Stimulated activated naive B cell treated with anti-CD40 and anti-IgM and Interleukin-4, amounts not matched to agents 10 μg/mL and 1 μg/mL and 100 μg/mL, for 72 hours (primary cell): ENCODE data around the gene ACP7.

Experiments used
- ATAC-seq, 2 donors: fragments of 150-1000 bp; cut with Tn5 transposase; replicated peaks; 2 replicates each; pipeline ENCODE4 v1.10.0; 2021; ENCODE audit warnings: moderate library complexity in 1 of 2
- DNase-seq: peaks from one replicate; pipeline ENCODE4 v3.0.0; 2021
- H3K27ac Mint-ChIP-seq: one replicate; pipeline ENCODE4 v1.8.0; 2022; ENCODE audit warnings: mild to moderate bottlenecking, mixed read lengths
- H3K27me3 Mint-ChIP-seq, 2 donors: one replicate each; pipeline ENCODE4 v1.8.0; 2022; ENCODE audit warnings: mixed read lengths in 2 of 2
- H3K36me3 Mint-ChIP-seq, 2 donors: one replicate each; pipeline ENCODE4 v1.8.0; 2022; ENCODE audit warnings: mixed read lengths in 2 of 2, mild to moderate bottlenecking in 1 of 2
- H3K4me1 Mint-ChIP-seq, 2 donors: one replicate each; pipeline ENCODE4 v1.8.0; 2022; ENCODE audit warnings: mixed read lengths in 2 of 2, mild to moderate bottlenecking in 1 of 2
- H3K4me3 Mint-ChIP-seq, 2 donors: one replicate each; pipeline ENCODE4 v1.8.0; 2022; ENCODE audit warnings: mild to moderate bottlenecking in 2 of 2, mixed read lengths in 2 of 2, moderate library complexity in 1 of 2
- H3K9me3 Mint-ChIP-seq, 2 donors: one replicate each; pipeline ENCODE4 v1.8.0; 2022; ENCODE audit warnings: mixed read lengths in 2 of 2, mild to moderate bottlenecking in 1 of 2

ACP7 gene

DNA sequence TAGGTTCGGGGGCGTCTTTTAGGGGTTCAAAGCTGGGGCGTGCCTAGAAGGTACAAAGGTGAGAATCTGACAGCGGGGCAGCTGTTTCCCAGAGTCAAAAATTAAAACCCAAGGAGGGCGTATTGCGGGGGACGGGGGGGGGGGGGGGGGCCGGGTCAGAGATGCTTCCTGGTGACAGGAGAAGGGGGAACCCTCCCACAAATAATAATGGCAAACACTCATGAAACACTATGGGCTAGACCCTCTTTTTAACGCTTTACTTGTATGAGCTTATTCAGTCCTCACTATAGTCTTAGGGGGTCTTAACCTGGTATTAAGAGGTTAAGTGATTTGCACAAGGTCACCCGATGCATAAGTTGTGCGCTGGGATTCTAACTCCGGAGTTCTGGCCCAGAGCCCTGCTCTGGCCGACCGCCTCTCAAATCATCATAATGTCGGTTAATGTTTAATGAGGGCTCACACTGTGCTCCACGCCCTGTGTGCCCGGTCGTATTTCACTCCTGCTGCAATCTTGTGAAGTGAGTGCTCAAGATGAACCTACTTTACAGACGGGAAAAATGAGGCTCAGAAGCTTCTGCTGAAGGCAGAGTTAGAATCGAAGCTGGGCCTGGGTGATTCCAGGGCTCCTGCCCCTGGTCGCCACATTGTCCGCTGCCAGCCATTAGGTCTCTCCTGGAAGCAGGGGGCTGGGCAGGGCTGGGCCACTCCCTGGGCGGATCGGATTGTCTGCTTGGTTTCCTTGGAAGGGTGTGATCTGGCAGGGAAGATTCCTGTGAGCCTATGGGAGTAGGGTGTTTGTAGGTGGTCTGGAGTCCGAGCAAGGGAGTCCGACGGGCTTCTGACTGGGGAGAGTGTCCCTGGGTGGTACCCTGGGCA lies 42.4 kb downstream of the ACP7 start:
- Mint-ChIP-seq H3K36me3 (no peaks in the 10 kb centered on the region), H3K27me3 (peaks cover 0 to 4% of the 10 kb centered on the region in 2 donors), H3K9me3 (no peaks in the 10 kb centered on the region), H3K4me1 (peaks cover 48 to 77% of the 10 kb centered on the region in 2 donors), H3K27ac (peak overlapping the region; percentile 94), H3K4me3 (peak overlapping the region; percentile 84 to 94)
- no peak for ATAC-seq
- DNase-seq, result no peak

DNA sequence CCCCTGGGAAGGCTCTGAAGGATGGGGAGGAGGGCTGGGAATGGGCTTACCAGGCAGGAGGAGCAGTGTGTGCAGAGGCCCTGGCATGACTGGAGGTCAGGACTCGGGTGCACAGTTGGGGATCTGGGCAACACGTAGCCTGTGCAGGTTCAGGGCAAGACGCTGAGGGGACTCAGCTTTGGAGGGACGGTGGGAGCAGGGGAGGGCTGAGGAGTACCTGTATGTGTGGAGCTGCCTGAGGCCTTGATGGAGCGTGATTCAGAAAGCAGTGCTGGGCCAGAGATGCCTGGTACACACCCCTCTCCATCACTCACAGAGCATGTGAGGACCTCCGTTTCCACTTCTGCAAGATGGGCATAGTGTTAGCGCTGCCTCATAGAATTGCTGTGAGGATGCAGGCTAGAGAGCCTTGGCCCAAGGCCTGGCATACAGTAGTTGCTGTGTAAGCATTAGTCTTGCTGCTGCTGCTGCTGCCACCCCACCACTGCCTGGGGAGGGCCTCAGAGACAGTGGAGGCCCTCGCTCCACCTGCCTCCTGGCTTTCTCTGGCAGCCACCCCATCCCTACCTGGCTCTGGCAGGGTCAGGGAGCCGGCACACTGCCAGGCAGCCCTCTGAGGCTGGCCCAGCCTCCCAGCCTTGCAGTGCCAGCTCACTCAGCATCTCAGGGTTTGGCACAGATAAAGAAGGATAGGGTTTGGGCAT lies 43.8 kb downstream of the ACP7 start:
- no peaks in the 10 kb centered on the region for H3K9me3 Mint-ChIP-seq
- H3K36me3 Mint-ChIP-seq, result no peaks in the 10 kb centered on the region

GRCh38 chr19:39128516-39129079 lies 44.4 kb downstream of the ACP7 start:
- no peaks in the 10 kb centered on the region for H3K27me3 Mint-ChIP-seq
- H3K4me3 Mint-ChIP-seq, result no peak overlapping the region
- no peaks in the 10 kb centered on the region for H3K9me3 Mint-ChIP-seq
- DNase-seq (no peak), ATAC-seq (no peak)
- H3K27ac Mint-ChIP-seq, result no peak overlapping the region
- no peaks in the 10 kb centered on the region for H3K36me3 Mint-ChIP-seq
- peaks cover 58 to 84% of the 10 kb centered on the region in 2 donors for H3K4me1 Mint-ChIP-seq

More for the DNA sequence above, 43.8 kb downstream of the ACP7 start:
- no peak for DNase-seq
- peak overlapping the region; percentile 1 for H3K27ac Mint-ChIP-seq
- no peaks in the 10 kb centered on the region for H3K27me3 Mint-ChIP-seq
- no peak for ATAC-seq
- peaks cover 58 to 82% of the 10 kb centered on the region in 2 donors for H3K4me1 Mint-ChIP-seq
- no peak overlapping the region for H3K4me3 Mint-ChIP-seq

- Mint-ChIP-seq H3K4me3 (no peak overlapping the region), H3K9me3 (no peaks in the 10 kb centered on the region), H3K27ac (no peak overlapping the region), H3K4me1 (peaks cover 59 to 82% of the 10 kb centered on the region in 2 donors), H3K27me3 (no peaks in the 10 kb centered on the region), H3K36me3 (peaks cover 0 to under 1% of the 10 kb centered on the region in 2 donors)
- ATAC-seq, result no peak
- no peak for DNase-seq
Observed at GRCh38 chr19:39129116-39129515, 44.9 kb downstream of the ACP7 start.

GRCh38 chr19:39130337-39131254 lies 46.4 kb downstream of the ACP7 start:
- Mint-ChIP-seq H3K36me3 (peaks cover 2 to 4% of the 10 kb centered on the region in 2 donors), H3K27me3 (no peaks in the 10 kb centered on the region), H3K4me1 (peaks cover 52 to 73% of the 10 kb centered on the region in 2 donors), H3K9me3 (no peaks in the 10 kb centered on the region), H3K4me3 (peak overlapping the region; percentile 11 to 53), H3K27ac (peak overlapping the region; percentile 57)
- ATAC-seq (peak; percentile 74 to 84), DNase-seq (peak; percentile 15)

GRCh38 chr19:39131255-39131755 lies 47.1 kb downstream of the ACP7 start:
- Mint-ChIP-seq H3K9me3 (no peaks in the 10 kb centered on the region), H3K4me3 (peak overlapping the region; percentile 69), H3K27ac (peak overlapping the region; percentile 68), H3K36me3 (peaks cover 4% of the 10 kb centered on the region in 2 donors), H3K27me3 (no peaks in the 10 kb centered on the region), H3K4me1 (peaks cover 54 to 73% of the 10 kb centered on the region in 2 donors)
- ATAC-seq (peak in 1 of 2 donors; percentile 3), DNase-seq (no peak)

DNA sequence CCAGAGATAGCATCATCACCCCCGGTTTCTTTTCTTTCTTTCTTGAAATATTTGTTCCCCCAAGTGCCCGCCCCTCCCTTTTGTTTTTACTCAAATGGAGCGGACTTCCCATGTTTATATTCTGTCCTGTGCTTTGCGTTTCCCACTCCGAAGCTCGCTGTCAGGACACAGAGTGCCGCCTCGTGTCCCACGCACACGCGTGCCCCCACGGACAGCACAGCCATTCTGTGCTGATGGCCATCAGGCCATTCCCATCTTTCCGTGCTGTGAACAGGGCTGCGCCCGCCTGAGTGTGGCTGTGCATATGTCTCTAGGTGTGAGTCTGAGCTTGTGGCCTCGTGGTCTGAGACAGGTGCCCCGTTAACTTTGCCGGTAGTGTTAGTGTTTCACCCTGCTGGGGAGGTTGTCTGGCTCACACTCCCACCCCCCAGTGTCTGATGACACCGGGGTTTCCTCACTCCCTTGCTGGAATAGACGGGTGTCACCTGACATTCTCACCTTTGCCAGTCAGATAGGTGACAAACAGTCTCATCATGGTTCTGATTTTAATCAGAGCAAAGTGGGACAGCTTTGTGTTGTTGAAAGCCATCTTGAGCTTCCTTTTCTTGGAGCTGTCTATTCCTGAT lies 48.3 kb downstream of the ACP7 start:
- no peaks in the 10 kb centered on the region for H3K27me3 Mint-ChIP-seq
- no peak overlapping the region for H3K27ac Mint-ChIP-seq
- peaks cover 4 to 6% of the 10 kb centered on the region in 2 donors for H3K36me3 Mint-ChIP-seq
- no peaks in the 10 kb centered on the region for H3K9me3 Mint-ChIP-seq
- no peak for ATAC-seq
- no peak overlapping the region for H3K4me3 Mint-ChIP-seq
- H3K4me1 Mint-ChIP-seq, result peaks cover 53 to 72% of the 10 kb centered on the region in 2 donors
- no peak for DNase-seq

- no peaks in the 10 kb centered on the region for H3K27me3 Mint-ChIP-seq
- H3K36me3 Mint-ChIP-seq, result peaks cover 4 to 6% of the 10 kb centered on the region in 2 donors
- no peak for DNase-seq
- no peak for ATAC-seq
- H3K27ac Mint-ChIP-seq, result no peak overlapping the region
- no peaks in the 10 kb centered on the region for H3K9me3 Mint-ChIP-seq
- peaks cover 48 to 65% of the 10 kb centered on the region in 2 donors for H3K4me1 Mint-ChIP-seq
- H3K4me3 Mint-ChIP-seq, result no peak overlapping the region
Observed at GRCh38 chr19:39133431-39134270, 49.5 kb downstream of the ACP7 start.

DNA sequence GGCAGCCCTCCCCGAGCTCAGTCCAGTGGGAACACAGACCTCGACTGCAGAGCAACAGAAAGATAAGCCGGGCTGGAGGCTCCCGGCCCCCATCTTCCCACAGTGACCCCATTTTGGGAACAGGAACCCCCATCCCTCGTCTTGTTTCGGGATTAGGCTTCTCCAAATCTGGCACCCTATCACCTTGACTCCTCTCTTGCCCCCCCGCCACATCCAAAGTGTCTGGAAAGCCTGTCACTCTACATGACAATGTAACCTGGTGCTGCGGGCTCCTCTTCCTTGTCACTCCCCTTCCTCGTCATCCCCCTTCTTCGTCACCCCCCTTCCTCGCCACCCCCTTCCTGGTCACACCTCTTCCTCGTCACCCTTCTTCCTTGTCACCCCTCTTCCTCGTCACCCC lies 51.5 kb downstream of the ACP7 start:
- Mint-ChIP-seq H3K36me3 (peaks cover 4 to 6% of the 10 kb centered on the region in 2 donors), H3K4me1 (peaks cover 36 to 50% of the 10 kb centered on the region in 2 donors), H3K9me3 (no peaks in the 10 kb centered on the region), H3K27me3 (no peaks in the 10 kb centered on the region), H3K4me3 (no peak overlapping the region), H3K27ac (no peak overlapping the region)
- DNase-seq, result no peak
- ATAC-seq, result no peak

DNA sequence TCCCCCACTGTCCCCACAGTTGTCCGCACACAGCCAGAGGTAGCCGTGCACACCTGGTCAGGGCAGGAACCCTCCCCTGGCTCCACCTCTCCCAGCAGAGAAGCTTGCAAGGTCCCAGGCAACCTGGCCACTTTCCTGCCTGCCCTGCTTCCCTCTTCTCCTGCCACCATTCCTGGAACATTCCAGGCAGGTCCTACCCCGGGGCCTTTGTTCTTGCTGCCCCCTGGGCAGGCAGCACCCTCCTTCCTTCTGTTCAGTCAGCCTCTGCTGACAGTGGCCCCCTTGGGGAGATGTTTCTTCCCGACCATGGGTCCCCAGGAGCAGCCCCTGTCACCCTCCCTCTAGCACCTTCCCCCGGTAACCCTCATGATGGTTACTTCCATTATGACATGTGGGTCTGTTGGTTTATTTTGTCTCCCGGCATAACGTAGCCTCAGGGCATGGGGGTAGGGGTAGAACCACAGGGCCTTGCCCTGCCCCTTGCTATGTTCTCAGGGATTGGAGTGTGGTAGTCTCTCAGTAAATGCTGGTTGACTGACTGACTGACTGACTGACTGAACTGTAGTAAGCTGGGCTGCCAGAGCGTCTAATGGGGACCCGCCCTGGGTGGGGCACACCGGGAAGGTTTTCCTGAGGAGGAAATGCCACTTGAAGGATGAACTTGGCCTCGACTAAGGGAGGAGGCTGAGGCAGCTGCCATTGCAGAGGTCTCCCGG lies 52.2 kb downstream of the ACP7 start:
- Mint-ChIP-seq H3K27me3 (no peaks in the 10 kb centered on the region), H3K27ac (peak overlapping the region; percentile 22), H3K36me3 (peaks cover 4 to 6% of the 10 kb centered on the region in 2 donors), H3K9me3 (no peaks in the 10 kb centered on the region), H3K4me1 (peaks cover 31 to 49% of the 10 kb centered on the region in 2 donors), H3K4me3 (peak overlapping the region in 1 of 2 donors; percentile 26)
- DNase-seq (no peak), ATAC-seq (no peak)

GRCh38 chr19:39137131-39137530 lies 53.0 kb downstream of the ACP7 start:
- Mint-ChIP-seq H3K4me1 (peaks cover 26 to 45% of the 10 kb centered on the region in 2 donors), H3K36me3 (peaks cover 4 to 6% of the 10 kb centered on the region in 2 donors), H3K27me3 (no peaks in the 10 kb centered on the region), H3K4me3 (no peak overlapping the region), H3K27ac (no peak overlapping the region), H3K9me3 (no peaks in the 10 kb centered on the region)
- ATAC-seq, result no peak
- no peak for DNase-seq
